ENCODE results near the gene NAA60. TPM values are rescaled to one million over a fixed set of nuclear protein-coding genes. Genes with fewer than 3 reads are reported as not detected.
A peak's percentile ranks its signal among the peaks of the same experiment; 100 is the strongest.

NAA60 gene
- total and polyA plus RNA-seq, 2 of the 13 experiments (the other 11 are each of a cell fraction or from before 2014, with no cell fraction given): 14.7 to 32.0 TPM

GRCh38 chr16:3443108-3444031 is at the start of gene NAA60, which contains the start of gene ZNF597 (continued):
- TF ChIP-seq ZNF30 (CRISPR knock-in tag; IDR thresholded peaks at IDR 0.05): no peak
- no peak for TF ChIP-seq GPN1 (CRISPR knock-in tag; IDR thresholded peaks at IDR 0.05; ENCODE audit: borderline replicate concordance)
- no peak for TF ChIP-seq ATF5 (CRISPR knock-in tag; IDR thresholded peaks at IDR 0.05; ENCODE audit: low read depth)
- no peak for TF ChIP-seq TRIM22 (IDR thresholded peaks at IDR 0.05)
- TF ChIP-seq SIX4 (CRISPR knock-in tag; IDR thresholded peaks at IDR 0.05): no peak
- no peak for TF ChIP-seq ELF3 (CRISPR knock-in tag; IDR thresholded peaks at IDR 0.05)
- TF ChIP-seq AFF4 (CRISPR knock-in tag; IDR thresholded peaks at IDR 0.05): no peak
- peak; percentile 84 for TF ChIP-seq ZFY (CRISPR knock-in tag; IDR thresholded peaks at IDR 0.05)
- TF ChIP-seq CBX5 (CRISPR knock-in tag; IDR thresholded peaks at IDR 0.05; ENCODE audit: borderline replicate concordance): no peak; the same call in 1 of the 2 replicates
- no peak for TF ChIP-seq IRF1 (CRISPR knock-in tag; IDR thresholded peaks at IDR 0.05; ENCODE audit: low read depth)
- no peak for TF ChIP-seq RBM39 (IDR thresholded peaks at IDR 0.05; ENCODE audit: low read depth, low read length, poor library complexity, severe bottlenecking)
- TF ChIP-seq ZFP41 (CRISPR knock-in tag; IDR thresholded peaks at IDR 0.05; ENCODE audit: borderline replicate concordance): no peak
- TF ChIP-seq ATRX (CRISPR knock-in tag; IDR thresholded peaks at IDR 0.05; ENCODE audit: borderline replicate concordance): no peak
- TF ChIP-seq TERF1 (CRISPR knock-in tag; IDR thresholded peaks at IDR 0.05): no peak
- TF ChIP-seq HHEX (CRISPR knock-in tag; IDR thresholded peaks at IDR 0.05): no peak
- TF ChIP-seq LRRFIP1 (CRISPR knock-in tag; conservative IDR thresholded peaks at IDR 0.05): no peak
- TF ChIP-seq REPIN1 (CRISPR knock-in tag; IDR thresholded peaks at IDR 0.05; ENCODE audit: borderline replicate concordance, low read depth): no peak
- TF ChIP-seq ZNF317 (CRISPR knock-in tag; IDR thresholded peaks at IDR 0.05): no peak
